Choroid plexus epithelial cell (primary cell): Measurements from ENCODE around the gene CAMK1D.

Experiments used
- DNase-seq: peaks from one replicate; pipeline ENCODE4 v3.0.0-alpha.2; 2010; ENCODE audit warnings: low read depth
- H3K4me3 ChIP-seq: 2 replicates; pipeline ENCODE4 v1.5.1; 2011; ENCODE audit warnings: low read depth, mild to moderate bottlenecking, control low read depth, low read length, moderate library complexity
- TF ChIP-seq, protein P1 (sequence below): conservative IDR thresholded peaks from 2 replicates; pipeline ENCODE4 v1.5.1; 2011; ENCODE audit warnings: low read depth, mild to moderate bottlenecking, control low read depth, inconsistent platforms, low read length, moderate library complexity

CAMK1D gene

DNA sequence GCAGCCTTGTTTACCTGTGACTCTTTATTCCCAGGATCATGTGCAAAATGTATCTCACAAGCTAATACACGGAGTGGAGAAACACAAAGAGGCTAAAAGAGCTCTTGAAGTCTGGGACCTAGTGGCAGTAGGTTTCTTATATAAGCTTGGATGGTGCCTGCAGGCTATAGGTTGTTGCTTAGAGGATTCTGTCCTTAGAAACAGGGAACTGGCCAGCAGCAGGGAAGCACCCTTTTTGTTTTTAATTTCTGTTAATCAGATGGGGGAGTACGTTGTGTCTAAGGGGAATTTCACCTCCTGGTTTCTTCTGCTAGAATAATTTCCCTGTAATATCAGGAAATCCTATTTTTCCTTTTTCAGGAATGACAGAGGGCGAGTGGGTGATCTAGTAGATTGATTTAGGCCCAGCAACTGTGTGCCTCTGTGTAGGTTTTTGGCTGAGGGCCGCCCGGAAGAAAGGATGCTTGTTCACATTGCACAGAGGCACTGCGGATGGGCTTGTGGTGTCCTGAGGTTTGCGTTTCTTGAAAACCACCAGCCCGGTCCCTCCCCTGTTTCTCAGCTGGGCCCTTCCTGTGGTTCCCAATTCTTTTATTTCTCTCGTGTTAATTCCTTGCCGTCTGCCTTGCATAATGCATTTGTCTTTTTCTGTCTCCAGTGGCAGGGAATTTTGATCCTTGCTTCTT lies 158.0 kb downstream of the CAMK1D start:
- DNase-seq: no peak
- no peak overlapping the region for H3K4me3 ChIP-seq
- TF ChIP-seq, protein P1, sequence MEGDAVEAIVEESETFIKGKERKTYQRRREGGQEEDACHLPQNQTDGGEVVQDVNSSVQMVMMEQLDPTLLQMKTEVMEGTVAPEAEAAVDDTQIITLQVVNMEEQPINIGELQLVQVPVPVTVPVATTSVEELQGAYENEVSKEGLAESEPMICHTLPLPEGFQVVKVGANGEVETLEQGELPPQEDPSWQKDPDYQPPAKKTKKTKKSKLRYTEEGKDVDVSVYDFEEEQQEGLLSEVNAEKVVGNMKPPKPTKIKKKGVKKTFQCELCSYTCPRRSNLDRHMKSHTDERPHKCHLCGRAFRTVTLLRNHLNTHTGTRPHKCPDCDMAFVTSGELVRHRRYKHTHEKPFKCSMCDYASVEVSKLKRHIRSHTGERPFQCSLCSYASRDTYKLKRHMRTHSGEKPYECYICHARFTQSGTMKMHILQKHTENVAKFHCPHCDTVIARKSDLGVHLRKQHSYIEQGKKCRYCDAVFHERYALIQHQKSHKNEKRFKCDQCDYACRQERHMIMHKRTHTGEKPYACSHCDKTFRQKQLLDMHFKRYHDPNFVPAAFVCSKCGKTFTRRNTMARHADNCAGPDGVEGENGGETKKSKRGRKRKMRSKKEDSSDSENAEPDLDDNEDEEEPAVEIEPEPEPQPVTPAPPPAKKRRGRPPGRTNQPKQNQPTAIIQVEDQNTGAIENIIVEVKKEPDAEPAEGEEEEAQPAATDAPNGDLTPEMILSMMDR: no peak

DNA sequence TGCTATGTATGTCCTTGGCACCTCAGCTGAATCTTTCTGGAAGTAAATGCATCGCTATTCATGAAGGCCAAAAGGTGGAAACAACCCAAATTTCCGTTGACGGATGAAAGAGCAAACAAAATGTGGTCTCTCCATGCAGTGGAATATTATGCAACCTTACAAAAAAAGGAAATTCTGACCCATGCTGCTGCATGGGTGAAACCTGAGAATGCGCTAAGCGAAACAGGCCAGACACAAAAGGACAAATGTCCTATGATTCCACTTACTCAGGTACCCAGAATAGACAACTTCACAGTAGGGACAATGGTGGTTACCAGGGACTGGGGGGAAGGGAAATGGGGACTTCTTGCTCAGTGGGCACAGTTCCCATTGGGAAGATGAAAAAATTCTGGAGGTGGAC lies 158.8 kb downstream of the CAMK1D start:
- TF ChIP-seq, protein P1: no peak
- no peak for DNase-seq
- H3K4me3 ChIP-seq: no peak overlapping the region

DNA sequence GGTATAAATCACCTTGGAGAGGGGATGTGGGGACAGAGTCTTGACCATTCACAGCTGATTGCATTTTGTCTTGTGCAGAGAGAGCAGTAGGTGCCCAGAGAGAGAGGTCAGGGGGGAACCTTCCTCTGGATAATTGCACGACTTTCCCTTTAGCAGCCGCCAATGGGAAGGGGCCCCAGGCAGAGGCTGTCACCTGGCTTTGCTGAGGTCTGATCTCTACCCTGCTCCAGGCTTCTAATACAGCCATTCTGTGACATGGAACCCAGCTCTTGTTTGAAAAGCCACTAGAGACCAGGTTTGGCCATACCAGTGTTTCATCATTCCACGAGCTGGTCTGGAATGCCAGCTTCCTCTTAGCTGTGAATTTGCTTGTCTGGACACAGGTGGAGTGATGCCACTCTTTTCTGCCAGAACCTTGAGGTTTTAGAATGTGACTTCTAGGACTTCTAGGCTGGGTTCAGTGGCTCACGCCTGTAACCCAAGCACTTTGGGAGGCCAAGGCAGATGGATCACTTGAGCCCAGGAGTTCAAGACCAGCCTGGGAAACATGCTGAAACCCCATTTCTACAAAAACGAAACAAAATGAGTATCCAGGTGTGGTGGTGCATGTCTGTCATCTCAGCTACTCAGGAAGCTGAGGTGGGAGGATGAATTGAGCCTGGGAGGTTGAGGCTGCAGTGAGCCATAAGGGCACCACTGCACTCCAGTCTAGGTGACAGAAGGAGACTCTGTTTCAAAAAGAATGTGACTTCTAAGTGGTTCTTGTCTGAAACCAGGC lies 159.9 kb downstream of the CAMK1D start:
- no peak for DNase-seq

DNA sequence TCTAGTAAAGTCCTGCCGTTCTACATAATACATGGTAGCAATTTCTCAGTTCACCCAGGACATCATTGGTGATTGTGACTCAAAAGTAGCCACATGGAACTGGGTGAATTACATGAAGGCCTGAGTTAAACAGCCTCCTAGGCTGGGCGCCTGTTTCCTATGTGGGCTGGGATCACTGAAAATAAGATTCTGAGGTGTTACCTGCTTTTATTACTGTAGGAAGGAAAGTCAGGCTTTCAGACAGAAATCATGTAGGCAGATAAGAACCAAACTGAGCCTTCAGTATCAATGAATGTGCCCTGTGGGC lies 160.4 kb downstream of the CAMK1D start:
- DNase-seq: no peak
- no peak overlapping the region for H3K4me3 ChIP-seq
- TF ChIP-seq, protein P1: no peak

More for the DNA sequence above, 159.9 kb downstream of the CAMK1D start:
- H3K4me3 ChIP-seq: no peak overlapping the region
- TF ChIP-seq, protein P1: no peak

DNA sequence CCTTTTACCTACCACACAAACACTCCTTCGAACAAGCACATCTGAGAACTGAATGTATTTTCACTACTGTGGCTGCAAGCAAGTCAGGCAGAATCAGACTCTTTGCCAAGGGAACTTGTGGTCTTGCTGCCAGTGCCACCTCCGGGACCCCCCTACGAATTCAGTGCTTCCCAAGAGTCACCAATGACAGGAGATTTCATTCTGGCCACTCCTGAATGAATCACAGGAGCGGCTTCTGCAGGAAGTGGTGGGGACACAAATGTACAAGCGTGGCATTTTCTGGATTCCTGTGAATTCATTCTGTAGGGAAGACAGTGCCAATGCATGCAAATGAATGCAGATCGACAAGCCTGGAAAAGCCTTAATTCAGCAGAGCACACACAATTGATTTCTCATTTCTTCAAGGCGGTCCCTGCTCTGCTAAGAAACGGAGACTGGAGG lies 161.2 kb downstream of the CAMK1D start:
- no peak for DNase-seq
- TF ChIP-seq, protein P1: no peak
- no peak overlapping the region for H3K4me3 ChIP-seq

DNA sequence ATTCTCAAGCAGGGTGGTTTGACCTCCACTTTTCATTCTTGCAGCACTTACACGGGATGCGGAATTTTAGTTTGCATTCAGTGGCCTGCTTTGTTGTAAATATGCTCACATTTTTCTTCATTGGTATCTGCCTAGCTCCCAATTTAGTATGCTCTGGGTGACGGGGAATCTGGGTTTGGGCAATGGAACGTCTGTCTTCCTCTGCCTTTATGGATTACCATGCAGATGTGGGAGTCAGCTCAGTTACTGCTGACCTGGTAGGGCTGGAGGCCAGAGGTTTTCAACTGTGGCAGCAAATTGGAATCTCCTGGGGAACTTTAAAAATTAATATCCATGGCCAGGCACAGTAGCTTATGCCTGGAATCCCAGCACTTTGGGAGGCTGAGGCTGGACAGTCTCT lies 161.6 kb downstream of the CAMK1D start:
- no peak overlapping the region for H3K4me3 ChIP-seq
- DNase-seq: no peak
- TF ChIP-seq, protein P1: no peak

DNA sequence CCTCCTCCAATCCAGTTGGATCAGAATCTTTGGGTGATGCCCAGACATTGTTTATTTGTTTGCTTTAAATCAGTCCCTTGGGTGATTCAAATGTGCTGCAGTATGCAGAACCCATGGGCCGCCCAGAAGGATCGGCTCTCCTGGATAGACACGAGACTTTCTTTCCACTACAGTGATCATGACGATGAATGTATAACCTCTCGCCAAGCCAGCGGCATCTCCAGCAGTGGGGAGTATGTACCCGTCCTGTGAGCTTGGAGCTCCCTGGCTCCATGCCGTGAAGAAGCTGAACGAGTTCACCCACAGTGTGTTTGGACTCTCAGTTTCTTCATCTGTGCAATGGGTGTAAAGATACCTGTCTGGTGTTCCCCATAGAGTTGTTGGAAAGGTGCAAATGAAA lies 162.3 kb downstream of the CAMK1D start:
- no peak overlapping the region for H3K4me3 ChIP-seq
- no peak for DNase-seq
- TF ChIP-seq, protein P1: no peak
